T-cell (primary cell): ENCODE results near the gene TOP2B. TPM values are rescaled to one million over a fixed set of nuclear protein-coding genes. Genes with fewer than 3 reads are reported as not detected.

ENCODE experiments used
- ATAC-seq, 4 experiments: fragments of 200-7000 bp in 3 of 4; fragments of 150-1000 bp in 1 of 4; cut with Tn5 transposase; replicated peaks in 1 of 4; 1 replicate in 3 of 4; 2 replicates in 1 of 4; pipeline ENCODE4 v1.10.0; 2021; ENCODE audit warnings: moderate library complexity in 3 of 4, mild to moderate bottlenecking in 2 of 4, moderate number of reproducible peaks in 1 of 4
- CTCF ChIA-PET, 2 donors: fragments of 300-600 bp; sonication (Branson Sonifier 250); formaldehyde crosslinking; loops; one replicate each; lab custom pipeline; 2022; ENCODE audit warnings: antibody characterized with exemption in 2 of 2; lab: Charles Lee
- POLR2A ChIA-PET, 2 donors: fragments of 300-600 bp; sonication (Branson Sonifier 250); formaldehyde crosslinking; loops; one replicate each; lab custom pipeline; 2022; ENCODE audit warnings: antibody characterized with exemption in 2 of 2; lab: Charles Lee
- DNase-seq, 35 experiments: peaks; one replicate each; pipeline versions ENCODE4 v3.0.0 to v3.0.0-alpha.2; 2013 to 2023
- H3K27ac ChIP-seq: one replicate; pipeline ENCODE4 v1.5.1; 2013; ENCODE audit warnings: low read length
- H3K27me3 ChIP-seq, 2 experiments: replicated peaks in 1 of 2; 1 replicate in 1 of 2; 2 replicates in 1 of 2; pipeline versions ENCODE4 v1.6.1 to v1.7.0; 2013; ENCODE audit warnings: low read length in 1 of 2, mixed read lengths in 1 of 2; ENCODE audit not compliant: control insufficient read depth in 2 of 2, insufficient read depth in 2 of 2; ENCODE audit errors: extremely low read depth in 1 of 2
- H3K36me3 ChIP-seq, 2 donors: 1 replicate in 1 of 2; 2 replicates in 1 of 2; pipeline versions ENCODE4 v1.6.1 to v1.7.0; 2013; ENCODE audit warnings: low read length in 1 of 2; ENCODE audit not compliant: control insufficient read depth in 2 of 2, insufficient read depth in 1 of 2; ENCODE audit errors: extremely low read depth in 1 of 2
- H3K4me1 ChIP-seq, 2 experiments: 1 replicate in 1 of 2; 2 replicates in 1 of 2; pipeline versions ENCODE4 v1.6.1 to v1.7.0; 2013; ENCODE audit warnings: low read length in 2 of 2, mixed read lengths in 1 of 2; ENCODE audit not compliant: insufficient read depth in 2 of 2, control insufficient read depth in 1 of 2; ENCODE audit errors: extremely low read depth in 1 of 2
- H3K4me3 ChIP-seq, 2 donors: 1 replicate in 1 of 2; 2 replicates in 1 of 2; pipeline versions ENCODE4 v1.5.1 to v1.7.0; 2013; ENCODE audit warnings: mild to moderate bottlenecking in 2 of 2, low read length in 1 of 2, moderate library complexity in 1 of 2; ENCODE audit not compliant: control insufficient read depth in 1 of 2; ENCODE audit errors: extremely low read depth in 1 of 2
- H3K9me3 ChIP-seq: 2 replicates; pipeline ENCODE4 v1.7.0; 2013
- H3K27ac Mint-ChIP-seq, 2 donors: one replicate each; pipeline ENCODE4 v1.8.0; 2020 to 2021; ENCODE audit warnings: mild to moderate bottlenecking in 2 of 2, mixed read lengths in 2 of 2
- H3K27me3 Mint-ChIP-seq, 2 donors: one replicate each; pipeline ENCODE4 v1.8.0; 2021 to 2022; ENCODE audit warnings: mixed read lengths in 2 of 2
- H3K36me3 Mint-ChIP-seq: one replicate; pipeline ENCODE4 v1.8.0; 2021; ENCODE audit warnings: mixed read lengths
- H3K4me1 Mint-ChIP-seq, 3 donors: one replicate each; pipeline ENCODE4 v1.8.0; 2020 to 2022; ENCODE audit warnings: mixed read lengths in 3 of 3, mild to moderate bottlenecking in 1 of 3
- H3K4me3 Mint-ChIP-seq, 3 donors: one replicate each; pipeline ENCODE4 v1.8.0; 2020 to 2022; ENCODE audit warnings: mild to moderate bottlenecking in 3 of 3, mixed read lengths in 3 of 3, moderate library complexity in 3 of 3
- H3K9me3 Mint-ChIP-seq, 3 donors: one replicate each; pipeline ENCODE4 v1.8.0; 2020 to 2022; ENCODE audit warnings: mixed read lengths in 3 of 3
- WGBS: methylation state at CpG from one replicate; pipeline ENCODE4 v1.1.5; 2013; ENCODE audit warnings: missing lambda C conversion rate; ENCODE audit not compliant: insufficient coverage; 5-methylcytosine and 5-hydroxymethylcytosine counted together
- total RNA-seq, 35 experiments: library from RNA in 6 of 35; stranded (reverse) in 6 of 35; fragments of 120-200 nt in 1 of 35; gene quantifications; one replicate each; pipeline versions ENCODE4 v1.2.1 to v1.2.4 and lab custom pipeline; 2013 to 2026

Gene TOP2B
- total RNA-seq, 5 donors from 2014 or later (not counting 1 experiment from before 2014, with no cell fraction given) = 121 to 138 (median 130) TPM

DNA sequence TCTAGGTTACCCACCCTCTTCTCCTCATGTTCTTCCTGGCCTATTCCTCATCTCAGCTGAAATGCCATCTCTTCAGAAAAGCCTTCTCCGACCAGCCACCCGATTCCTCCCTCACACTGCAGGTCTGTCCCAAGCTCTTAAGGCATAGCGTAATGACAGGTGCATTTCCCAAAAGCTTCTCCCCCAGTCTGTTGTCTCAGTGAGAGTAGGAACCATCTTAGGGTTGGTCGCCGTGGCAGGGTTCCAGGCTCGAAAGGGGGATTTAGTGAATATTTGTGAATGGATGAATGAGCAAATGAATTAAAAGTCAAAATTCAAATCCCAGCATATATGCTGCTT is 78.6 kb downstream of the TOP2B start:
- DNase-seq (no peak), ATAC-seq (no peak)
- Mint-ChIP-seq H3K36me3 (no peaks in the 10 kb centered on the region), H3K27ac (no peak overlapping the region), H3K9me3 (peaks cover 0 to 4% (median 0%) of the 10 kb centered on the region in 3 donors), H3K27me3 (peaks cover 8 to 9% of the 10 kb centered on the region in 2 donors), H3K4me1 (no peaks in the 10 kb centered on the region), H3K4me3 (no peak overlapping the region)
- WGBS = no CpG with 5 or more reads among the region's 6 CpGs
- H3K27ac ChIP-seq = no peak overlapping the region
- no peaks in the 10 kb centered on the region for H3K9me3 ChIP-seq
- no peak overlapping the region for H3K4me3 ChIP-seq
- H3K27me3 ChIP-seq = peaks cover 0 to 9% of the 10 kb centered on the region in 2 experiments
- ChIA-PET CTCF (no interaction called here), POLR2A (no interaction called here)
- H3K36me3 ChIP-seq = no peaks in the 10 kb centered on the region
- no peaks in the 10 kb centered on the region for H3K4me1 ChIP-seq

DNA sequence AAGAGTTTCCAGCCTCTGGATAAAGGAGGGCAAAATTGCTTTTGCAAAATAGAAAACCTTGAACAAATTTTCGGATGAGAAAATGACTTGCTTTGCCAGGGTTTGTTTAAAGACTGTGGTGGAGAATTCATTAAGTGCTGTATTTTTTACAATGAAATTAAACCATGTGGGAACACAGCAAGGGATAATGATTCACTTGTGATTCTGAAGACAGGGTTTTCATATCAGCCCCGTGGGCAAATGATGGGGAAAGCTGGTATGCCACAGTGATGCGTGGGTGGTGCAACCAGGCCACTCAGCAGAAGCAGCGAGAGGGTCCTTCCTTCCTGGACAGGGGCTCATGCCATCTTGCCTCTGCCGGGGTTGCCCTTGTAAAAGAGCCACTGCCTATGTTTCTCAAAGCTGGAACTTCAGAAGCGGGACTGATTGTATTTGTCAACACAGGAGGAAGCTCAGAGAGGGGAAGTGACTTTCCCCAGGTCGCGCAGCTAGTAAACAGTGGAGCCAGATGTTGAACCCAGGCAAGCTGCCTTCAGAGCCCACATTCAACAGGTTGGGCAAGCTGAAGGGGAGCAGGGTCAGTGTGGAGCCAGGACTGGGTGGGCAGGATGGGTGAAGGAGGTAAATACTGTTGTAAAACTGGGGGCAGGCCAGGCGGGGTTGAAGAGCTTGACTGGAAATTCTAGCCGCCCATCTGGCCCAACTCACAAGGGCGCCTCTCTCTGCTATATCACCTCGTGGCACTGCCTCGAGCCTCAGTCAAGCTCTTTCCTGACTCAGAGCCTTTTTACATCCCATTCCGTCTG is 79.1 kb downstream of the TOP2B start:
- no peak overlapping the region for H3K27ac Mint-ChIP-seq
- CTCF ChIA-PET = no interaction called here

GRCh38 chr3:25584011-25584789 is 80.5 kb downstream of the TOP2B start:
- no peak for DNase-seq
- Histone ChIP-seq H3K36me3 (no peaks in the 10 kb centered on the region), H3K9me3 (no peaks in the 10 kb centered on the region), H3K27me3 (peaks cover 0 to 9% of the 10 kb centered on the region in 2 experiments), H3K4me3 (no peak overlapping the region), H3K4me1 (no peaks in the 10 kb centered on the region), H3K27ac (no peak overlapping the region)
- no peaks in the 10 kb centered on the region for H3K4me1 Mint-ChIP-seq
- H3K4me3 Mint-ChIP-seq = no peak overlapping the region
- ChIA-PET POLR2A (no interaction called here), CTCF (no interaction called here)
- ATAC-seq = no peak
- peaks cover 0 to 4% (median 0%) of the 10 kb centered on the region in 3 donors for H3K9me3 Mint-ChIP-seq
- no peak overlapping the region for H3K27ac Mint-ChIP-seq
- 82% methylated on average over 15 of the region's 17 CpGs for WGBS
- no peaks in the 10 kb centered on the region for H3K36me3 Mint-ChIP-seq
- H3K27me3 Mint-ChIP-seq = peaks cover 8 to 14% of the 10 kb centered on the region in 2 donors

More for the DNA sequence above, 79.1 kb downstream of the TOP2B start:
- H3K27me3 ChIP-seq = peaks cover 0 to 9% of the 10 kb centered on the region in 2 experiments
- H3K9me3 ChIP-seq = no peaks in the 10 kb centered on the region
- H3K4me1 ChIP-seq = no peaks in the 10 kb centered on the region
- no peak overlapping the region for H3K27ac ChIP-seq
- H3K36me3 ChIP-seq = no peaks in the 10 kb centered on the region
- Mint-ChIP-seq H3K27me3 (peaks cover 8 to 9% of the 10 kb centered on the region in 2 donors), H3K4me1 (no peaks in the 10 kb centered on the region), H3K4me3 (no peak overlapping the region), H3K36me3 (no peaks in the 10 kb centered on the region), H3K9me3 (peaks cover 0 to 4% (median 0%) of the 10 kb centered on the region in 3 donors)
- DNase-seq = no peak
- H3K4me3 ChIP-seq = no peak overlapping the region
- POLR2A ChIA-PET = no interaction called here
- ATAC-seq = no peak
- WGBS = 86% methylated on average over 10 of the region's 14 CpGs

DNA sequence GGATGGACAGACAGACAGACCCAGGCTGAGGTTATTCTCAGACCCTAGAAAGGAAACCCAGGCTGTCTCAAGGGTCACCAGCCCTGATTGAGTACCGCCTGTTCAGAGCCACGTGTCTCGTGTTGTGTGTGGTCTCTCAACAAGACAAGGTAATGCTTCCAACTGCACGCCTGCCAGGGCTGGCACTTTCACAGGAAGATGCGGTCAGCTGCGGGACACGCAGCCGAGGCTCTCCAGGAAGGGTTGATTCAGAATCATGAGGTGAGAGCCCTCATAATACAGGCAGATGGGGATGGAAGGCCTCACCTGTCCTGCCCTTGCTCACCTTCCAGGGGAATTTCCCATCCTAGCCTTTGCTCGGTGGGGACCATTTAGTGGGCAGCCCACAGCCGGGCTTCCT is 81.4 kb downstream of the TOP2B start:
- Mint-ChIP-seq H3K9me3 (peaks cover 0 to 4% (median 0%) of the 10 kb centered on the region in 3 donors), H3K4me3 (no peak overlapping the region), H3K36me3 (no peaks in the 10 kb centered on the region), H3K4me1 (no peaks in the 10 kb centered on the region), H3K27me3 (peaks cover 8 to 16% of the 10 kb centered on the region in 2 donors), H3K27ac (no peak overlapping the region)
- ChIA-PET CTCF (no interaction called here), POLR2A (no interaction called here)
- Histone ChIP-seq H3K36me3 (no peaks in the 10 kb centered on the region), H3K9me3 (no peaks in the 10 kb centered on the region), H3K27me3 (peaks cover 0 to 9% of the 10 kb centered on the region in 2 experiments), H3K4me3 (no peak overlapping the region), H3K27ac (no peak overlapping the region), H3K4me1 (no peaks in the 10 kb centered on the region)
- DNase-seq (no peak), ATAC-seq (no peak)
- WGBS = 88% methylated on average over 9 of the region's 10 CpGs

- Histone ChIP-seq H3K4me3 (no peak overlapping the region), H3K9me3 (no peaks in the 10 kb centered on the region), H3K27me3 (peaks cover 0 to 15% of the 10 kb centered on the region in 2 experiments), H3K27ac (no peak overlapping the region), H3K36me3 (no peaks in the 10 kb centered on the region), H3K4me1 (no peaks in the 10 kb centered on the region)
- no peak overlapping the region for H3K27ac Mint-ChIP-seq
- DNase-seq (no peak), ATAC-seq (no peak)
- H3K36me3 Mint-ChIP-seq = no peaks in the 10 kb centered on the region
- ChIA-PET POLR2A (no interaction called here), CTCF (no interaction called here)
- no peak overlapping the region for H3K4me3 Mint-ChIP-seq
- H3K9me3 Mint-ChIP-seq = no peaks in the 10 kb centered on the region
- peaks cover 8 to 16% of the 10 kb centered on the region in 2 donors for H3K27me3 Mint-ChIP-seq
- no peaks in the 10 kb centered on the region for H3K4me1 Mint-ChIP-seq
- WGBS = 75% methylated on average over 1 of the region's 2 CpGs
Observed at GRCh38 chr3:25582242-25582641, 82.5 kb downstream of the TOP2B start.

DNA sequence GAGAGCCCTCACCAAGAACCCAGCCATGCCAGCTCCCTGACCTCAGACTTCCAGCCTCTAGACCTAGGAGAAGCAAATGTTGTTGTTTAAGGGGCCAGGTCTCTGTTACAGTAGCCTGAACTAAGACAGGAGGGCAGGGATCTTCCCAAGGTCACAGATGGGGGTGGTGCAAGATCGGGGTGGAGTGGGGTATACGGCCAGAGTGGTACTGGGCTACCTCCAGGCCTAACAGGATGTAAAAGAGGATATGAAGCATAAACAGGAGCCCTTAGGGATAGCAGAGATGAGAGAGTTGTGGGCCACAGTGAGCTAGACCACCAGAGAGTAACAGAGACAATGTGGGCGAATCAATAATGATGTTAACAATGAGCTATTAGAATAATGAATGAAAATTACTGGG is 82.9 kb downstream of the TOP2B start:
- ChIA-PET POLR2A (no interaction called here), CTCF (no interaction called here)
- Histone ChIP-seq H3K27ac (no peak overlapping the region), H3K4me1 (no peaks in the 10 kb centered on the region), H3K36me3 (no peaks in the 10 kb centered on the region), H3K4me3 (no peak overlapping the region), H3K9me3 (no peaks in the 10 kb centered on the region), H3K27me3 (peaks cover 0 to 15% of the 10 kb centered on the region in 2 experiments)
- Mint-ChIP-seq H3K27ac (no peak overlapping the region), H3K4me1 (no peaks in the 10 kb centered on the region), H3K27me3 (peaks cover 8 to 16% of the 10 kb centered on the region in 2 donors), H3K36me3 (no peaks in the 10 kb centered on the region), H3K9me3 (no peaks in the 10 kb centered on the region), H3K4me3 (no peak overlapping the region)
- WGBS = 95% methylated on average over 2 of the region's 3 CpGs
- DNase-seq = no peak
- no peak for ATAC-seq
